Bronchus fibroblast of lung (primary cell): ENCODE results near the gene SPRR2D. TPM values are rescaled to one million over a fixed set of nuclear protein-coding genes. Genes with fewer than 3 reads are reported as not detected.

ENCODE experiments used
- total RNA-seq: library from RNA; depleted of rRNA; stranded (reverse); fragments of >200 nt; gene quantifications from 2 replicates; pipeline ENCODE4 v1.2.3, GENCODE V29; 2015

SPRR2D gene
- not detected in 2 replicates for total RNA-seq

GRCh38 chr1:153040950-153041631 lies at the start of gene SPRR2D:
Gene SPRR2D (minus strand): TSS chr1:153041120. CDS start chr1:153040346, 774 bp downstream.

GRCh38 chr1:153071511-153071910 lies 30.6 kb upstream of the SPRR2D start, which contains the start of gene SPRR2B:
Gene SPRR2B (minus strand): TSS chr1:153071611. CDS start chr1:153070839, 772 bp downstream.

DNA sequence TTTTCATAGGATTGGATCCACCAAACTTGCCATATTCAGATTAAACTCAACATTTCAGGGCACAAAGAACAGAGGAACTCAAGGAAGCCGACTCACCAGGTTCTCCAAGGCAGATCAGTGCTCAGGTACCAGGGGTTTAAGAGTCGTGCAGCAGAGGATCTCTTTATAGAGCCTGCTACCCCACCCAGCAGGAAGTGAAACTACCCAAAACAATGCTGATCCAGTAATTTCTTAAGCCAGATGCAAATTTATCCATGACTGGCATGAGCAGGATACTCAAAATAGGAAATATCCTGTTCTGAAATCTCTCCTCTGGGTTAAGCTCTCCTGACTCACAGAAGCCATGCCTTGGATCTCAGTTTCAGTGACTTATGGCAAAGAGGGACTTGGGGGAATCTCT lies 16.5 kb upstream of the SPRR2D start, which contains the start of gene SPRR2A:
TSS of gene SPRR2A (minus strand) at position 138 of the 400 bp plus-strand sequence. CDS start 777 bp downstream, outside the sequence.

DNA sequence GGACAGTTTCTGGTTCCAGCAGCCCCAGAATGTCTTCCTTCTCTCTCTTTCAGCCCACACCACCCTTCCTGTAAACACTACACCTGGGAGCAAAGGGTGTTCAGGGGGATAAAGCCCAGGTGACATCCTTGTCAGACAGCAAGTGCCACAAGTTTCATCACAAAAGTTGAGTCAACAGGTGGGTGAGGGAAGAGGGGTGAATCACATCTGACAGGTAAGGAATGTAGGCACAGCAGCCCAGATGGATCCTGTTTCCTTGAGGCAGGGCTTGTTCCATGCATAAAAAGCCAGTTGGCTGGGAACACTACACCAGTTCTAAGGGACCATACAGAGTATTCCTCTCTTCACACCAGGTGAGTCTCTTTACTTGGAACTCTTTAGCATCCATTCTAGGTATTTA lies 10.0 kb downstream of the SPRR2D start, which contains the start of gene SPRR1B:
TSS of gene SPRR1B (plus strand) at position 309 of the 400 bp plus-strand sequence. CDS start 1,143 bp downstream, outside the sequence.

GRCh38 chr1:153001382-153001781 lies 39.5 kb downstream of the SPRR2D start, which contains the start of gene SPRR3:
Gene SPRR3 (plus strand): TSS chr1:153001749. CDS start chr1:153003021, 1,272 bp downstream.

Other genes with a start within 250 kb of the SPRR2D start
- not detected in 2 replicates for gene LCE1D, start 244.4 kb downstream of the SPRR2D start, total RNA-seq
- gene LCE1C, start 234.5 kb downstream of the SPRR2D start, total RNA-seq: not detected in 2 replicates
- gene LCE1B, start 229.1 kb downstream of the SPRR2D start, total RNA-seq: not detected in 2 replicates
- gene LCE1A, start 213.6 kb downstream of the SPRR2D start, total RNA-seq: not detected in 2 replicates
- gene LCE6A, start 198.3 kb downstream of the SPRR2D start, total RNA-seq: not detected in 2 replicates
- gene LCE7A, start 181.1 kb downstream of the SPRR2D start, total RNA-seq: not detected in 2 replicates
- gene SMCP, start 162.8 kb downstream of the SPRR2D start, total RNA-seq: not detected in 2 replicates
- not detected in 2 replicates for gene IVL, start 132.6 kb downstream of the SPRR2D start, total RNA-seq
- not detected in 2 replicates for gene SPRR5, start 93.9 kb downstream of the SPRR2D start, total RNA-seq
- gene SPRR4, start 70.5 kb downstream of the SPRR2D start, total RNA-seq: not detected in 2 replicates
- not detected in 2 replicates for gene SPRR1A, start 57.0 kb downstream of the SPRR2D start, total RNA-seq
- not detected in 2 replicates for gene SPRR3, start 39.4 kb downstream of the SPRR2D start, total RNA-seq
- not detected in 2 replicates for gene SPRR1B, start 9.9 kb downstream of the SPRR2D start, total RNA-seq
- not detected in 2 replicates for gene SPRR2A, start 16.4 kb upstream of the SPRR2D start, total RNA-seq
- not detected in 2 replicates for gene SPRR2B, start 30.5 kb upstream of the SPRR2D start, total RNA-seq
- not detected in 2 replicates for gene SPRR2E, start 53.4 kb upstream of the SPRR2D start, total RNA-seq
- not detected in 2 replicates for gene SPRR2F, start 72.4 kb upstream of the SPRR2D start, total RNA-seq
- gene SPRR2G, start 109.8 kb upstream of the SPRR2D start, total RNA-seq: not detected in 2 replicates
- gene LELP1, start 162.3 kb upstream of the SPRR2D start, total RNA-seq: not detected in 2 replicates
- not detected in 2 replicates for gene PRR9, start 176.5 kb upstream of the SPRR2D start, total RNA-seq
- not detected in 2 replicates for gene LORICRIN, start 218.6 kb upstream of the SPRR2D start, total RNA-seq